Gastrocnemius medialis (tissue), 4 donors: ENCODE measurements around the gene RASAL2. TPM values are rescaled to one million over a fixed set of nuclear protein-coding genes. Genes with fewer than 3 reads are reported as not detected.
"Not testable (repeated sequence)": the region's sequence is repeated elsewhere in the genome, so short reads cannot be mapped to it uniquely, and the experiment has no call there.

Experiments used
- ATAC-seq, 2 donors: fragments of 150-250 bp; one replicate each; pipeline ENCODE4 v1.9.1; 2016
- DNase-seq, 2 donors: peaks; one replicate each; pipeline ENCODE4 v3.0.0-alpha.2; 2019
- H3K27ac ChIP-seq, 4 donors: fragments of 200-600 bp; sonication (generic); 1 replicate in 1 of 4; 2 replicates in 3 of 4; pipeline ENCODE4 v1.5.1; 2016 to 2018; ENCODE audit warnings: mild to moderate bottlenecking in 2 of 4, moderate library complexity in 1 of 4
- H3K27me3 ChIP-seq, 3 donors: fragments of 200-600 bp; sonication (generic) in 2 of 3; 1 replicate in 1 of 3; 2 replicates in 2 of 3; pipeline versions ENCODE4 v1.5.1 to v1.6.0; 2016 to 2019; ENCODE audit warnings: mild to moderate bottlenecking in 1 of 3, moderate library complexity in 1 of 3
- H3K36me3 ChIP-seq, 2 donors: fragments of 200-600 bp; sonication (generic) in 1 of 2; one replicate each; pipeline ENCODE4 v1.5.1; 2017 to 2018
- H3K4me1 ChIP-seq, 2 donors: fragments of 200-600 bp; sonication (generic) in 1 of 2; one replicate each; pipeline ENCODE4 v1.5.1; 2016 to 2017; ENCODE audit warnings: mild to moderate bottlenecking in 2 of 2
- H3K4me3 ChIP-seq, 4 donors: fragments of 200-600 bp; sonication (generic) in 3 of 4; 1 replicate in 1 of 4; 2 replicates in 3 of 4; pipeline ENCODE4 v1.5.1; 2016 to 2019; ENCODE audit warnings: mild to moderate bottlenecking in 2 of 4
- H3K9me3 ChIP-seq, 3 donors: fragments of 200-600 bp; sonication (generic) in 2 of 3; 1 replicate in 1 of 3; 2 replicates in 2 of 3; pipeline ENCODE4 v1.5.1; 2016 to 2019
- POLR2A ChIP-seq, 2 donors: fragments of 450-650 bp; IDR thresholded peaks; one replicate each; pipeline ENCODE4 v1.6.1; 2017; ENCODE audit warnings: antibody characterized with exemption in 2 of 2, mild to moderate bottlenecking in 2 of 2, moderate library complexity in 2 of 2
- in situ Hi-C, 4 donors: fragments of 200-750 bp; cut with MboI; loops; one replicate each; pipeline versions ENCODE4 v1.15.0 to v1.8.0; 2017; ENCODE audit warnings: low sequenced_read_pairs in 4 of 4
- intact Hi-C: fragments of 100-400 bp; cut with DNase I; formaldehyde crosslinking; loops from one replicate; pipeline ENCODE4 v1.15.1; 2023; ENCODE audit warnings: low total_unique reads
- total RNA-seq, 4 donors: library from RNA; depleted of rRNA; stranded (reverse); fragments of >200 nt; gene quantifications; one replicate each; pipeline versions ENCODE4 v1.1.0 to v1.2.3, GENCODE V29; 2016
- TF ChIP-seq, protein P1 (sequence below), 5 experiments: fragments of 450-650 bp in 3 of 5; fragments of 200-600 bp in 2 of 5; sonication (generic) in 2 of 5; IDR thresholded peaks in 4 of 5; conservative IDR thresholded peaks in 1 of 5; 1 replicate in 4 of 5; 2 replicates in 1 of 5; pipeline ENCODE4 v1.5.1; 2016 to 2019; ENCODE audit warnings: antibody characterized with exemption in 5 of 5, mild to moderate bottlenecking in 3 of 5, moderate library complexity in 3 of 5

RASAL2 gene
- total RNA-seq, 4 donors from 2014 or later: 7.6 to 13.4 (median 8.8) TPM

DNA sequence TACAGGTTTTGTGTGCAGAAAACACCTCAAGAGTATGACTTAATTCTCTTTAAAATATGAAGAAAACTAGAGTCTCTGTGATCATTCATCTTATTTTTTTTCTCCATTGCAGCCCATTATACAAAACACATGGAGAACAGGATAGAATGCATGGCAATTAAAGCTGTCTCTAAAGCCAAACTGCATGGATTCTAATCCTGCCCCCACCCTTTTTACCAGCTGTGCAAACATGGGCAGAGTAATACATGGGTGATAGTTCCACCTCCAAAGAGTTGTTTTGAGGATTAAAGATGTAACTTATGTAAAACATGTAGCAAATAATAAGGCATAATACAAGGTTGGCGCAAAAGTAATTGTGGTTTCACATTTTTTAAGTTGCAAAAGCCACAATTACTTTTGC lies 288.5 kb downstream of the RASAL2 start:
- DNase-seq: no peak
- TF ChIP-seq POLR2A (IDR thresholded peaks at IDR 0.05): no peak
- TF ChIP-seq, protein P1, sequence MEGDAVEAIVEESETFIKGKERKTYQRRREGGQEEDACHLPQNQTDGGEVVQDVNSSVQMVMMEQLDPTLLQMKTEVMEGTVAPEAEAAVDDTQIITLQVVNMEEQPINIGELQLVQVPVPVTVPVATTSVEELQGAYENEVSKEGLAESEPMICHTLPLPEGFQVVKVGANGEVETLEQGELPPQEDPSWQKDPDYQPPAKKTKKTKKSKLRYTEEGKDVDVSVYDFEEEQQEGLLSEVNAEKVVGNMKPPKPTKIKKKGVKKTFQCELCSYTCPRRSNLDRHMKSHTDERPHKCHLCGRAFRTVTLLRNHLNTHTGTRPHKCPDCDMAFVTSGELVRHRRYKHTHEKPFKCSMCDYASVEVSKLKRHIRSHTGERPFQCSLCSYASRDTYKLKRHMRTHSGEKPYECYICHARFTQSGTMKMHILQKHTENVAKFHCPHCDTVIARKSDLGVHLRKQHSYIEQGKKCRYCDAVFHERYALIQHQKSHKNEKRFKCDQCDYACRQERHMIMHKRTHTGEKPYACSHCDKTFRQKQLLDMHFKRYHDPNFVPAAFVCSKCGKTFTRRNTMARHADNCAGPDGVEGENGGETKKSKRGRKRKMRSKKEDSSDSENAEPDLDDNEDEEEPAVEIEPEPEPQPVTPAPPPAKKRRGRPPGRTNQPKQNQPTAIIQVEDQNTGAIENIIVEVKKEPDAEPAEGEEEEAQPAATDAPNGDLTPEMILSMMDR (IDR thresholded peaks at IDR 0.05 in 4 of 5, conservative IDR thresholded peaks at IDR 0.05 in 1 of 5): no peak
- Histone ChIP-seq H3K36me3 (no peaks in the 10 kb centered on the region), H3K27ac (no peak overlapping the region), H3K4me1 (no peaks in the 10 kb centered on the region), H3K9me3 (no peaks in the 10 kb centered on the region), H3K4me3 (no peak overlapping the region), H3K27me3 (no peaks in the 10 kb centered on the region)
- no peak for ATAC-seq
- in situ Hi-C loops (no loop called here), intact Hi-C loops (no loop called here)

DNA sequence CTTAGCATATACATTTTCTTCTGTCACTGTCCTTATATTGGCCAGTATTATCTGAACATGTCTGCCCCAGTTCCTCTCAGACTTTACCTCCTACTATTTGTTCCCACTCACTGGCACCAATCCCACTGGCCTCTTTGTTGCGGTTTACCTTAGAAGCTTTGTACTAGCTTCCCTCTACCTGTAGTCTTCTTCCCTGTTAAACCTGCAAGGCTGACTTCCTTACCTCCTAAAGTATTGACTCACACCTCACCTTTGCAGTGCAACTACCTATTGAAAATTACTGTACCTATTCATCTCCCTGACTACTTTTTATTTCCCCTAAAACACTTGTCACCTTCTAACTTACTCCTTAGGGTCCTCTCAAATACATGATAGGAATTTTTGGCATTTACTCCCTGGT lies 291.8 kb downstream of the RASAL2 start:
- H3K27ac ChIP-seq: no peak overlapping the region
- intact Hi-C loops: no loop called here
- DNase-seq (no peak), ATAC-seq (no peak)
- H3K4me1 ChIP-seq: peaks cover 15 to 18% of the 10 kb centered on the region in 2 donors
- TF ChIP-seq, protein P1 (IDR thresholded peaks at IDR 0.05 in 4 of 5, conservative IDR thresholded peaks at IDR 0.05 in 1 of 5): no peak
- no peak for TF ChIP-seq POLR2A (IDR thresholded peaks at IDR 0.05)
- H3K27me3 ChIP-seq: no peaks in the 10 kb centered on the region
- no peaks in the 10 kb centered on the region for H3K9me3 ChIP-seq
- in situ Hi-C loops: no loop called here
- H3K4me3 ChIP-seq: no peak overlapping the region
- no peaks in the 10 kb centered on the region for H3K36me3 ChIP-seq

DNA sequence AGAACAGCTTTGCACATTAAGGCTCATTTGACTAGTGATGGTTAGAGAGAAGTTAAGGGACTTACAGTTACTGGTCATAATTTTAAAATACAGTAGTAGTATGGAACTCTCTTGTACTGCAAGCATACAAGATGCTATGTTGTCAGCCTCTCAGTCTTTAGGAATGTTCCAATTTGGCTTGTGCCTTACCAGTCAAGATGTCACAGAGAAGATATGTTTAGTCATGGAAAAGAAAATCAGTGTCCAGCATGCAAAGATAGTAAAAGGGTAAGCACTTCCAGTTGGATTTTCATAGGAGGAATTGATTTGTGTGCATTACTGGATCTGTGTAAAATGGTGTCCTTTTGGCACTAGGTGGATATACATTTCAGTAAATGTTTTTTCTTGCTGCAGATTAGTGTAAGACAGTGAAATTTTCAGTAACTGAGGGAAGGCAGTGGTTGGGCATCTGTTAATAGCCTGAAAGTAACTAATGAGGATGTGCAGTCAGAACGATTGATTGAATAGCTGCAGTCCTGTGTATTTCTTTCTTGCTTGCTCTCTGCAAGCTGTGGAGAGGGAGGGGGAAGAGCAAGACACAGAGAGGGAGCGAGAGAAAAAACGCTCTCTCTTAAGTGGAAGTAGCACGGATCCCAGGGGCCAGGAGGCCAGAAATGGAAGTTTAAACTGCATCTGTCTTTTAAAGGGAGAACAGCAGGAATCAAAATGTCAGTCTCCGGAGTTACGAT lies 294.7 kb downstream of the RASAL2 start:
- Histone ChIP-seq H3K36me3 (no peaks in the 10 kb centered on the region), H3K27me3 (no peaks in the 10 kb centered on the region), H3K9me3 (no peaks in the 10 kb centered on the region), H3K4me1 (peaks cover 15 to 18% of the 10 kb centered on the region in 2 donors), H3K4me3 (peak overlapping the region in 1 of 4 donors; percentile 2), H3K27ac (no peak overlapping the region)
- ATAC-seq (no peak), DNase-seq (no peak)
- TF ChIP-seq, protein P1 (IDR thresholded peaks at IDR 0.05 in 4 of 5, conservative IDR thresholded peaks at IDR 0.05 in 1 of 5): no peak
- TF ChIP-seq POLR2A (IDR thresholded peaks at IDR 0.05): no peak
- in situ Hi-C loops (no loop called here), intact Hi-C loops (no loop called here)

DNA sequence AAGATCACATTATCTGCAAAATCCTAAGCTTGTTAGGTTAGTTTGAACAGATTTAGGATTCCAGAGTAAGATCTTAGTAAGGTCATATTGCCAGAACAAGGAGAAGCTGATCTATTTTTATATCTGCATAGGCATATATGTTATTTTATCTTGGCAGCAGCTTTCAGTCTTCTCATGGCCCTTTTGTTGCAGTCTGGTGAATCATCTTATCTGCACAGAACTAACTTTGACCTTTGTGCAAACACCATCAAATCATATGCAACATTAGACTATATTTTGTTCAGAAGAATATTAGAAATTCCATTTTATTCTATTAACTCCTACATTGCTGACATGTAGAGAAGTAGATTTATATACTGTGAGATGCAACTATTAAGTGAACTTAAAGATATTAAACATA lies 295.5 kb downstream of the RASAL2 start:
- in situ Hi-C loops: no loop called here
- Histone ChIP-seq H3K4me3 (no peak overlapping the region), H3K36me3 (no peaks in the 10 kb centered on the region), H3K4me1 (peaks cover 15 to 18% of the 10 kb centered on the region in 2 donors), H3K9me3 (no peaks in the 10 kb centered on the region), H3K27me3 (no peaks in the 10 kb centered on the region), H3K27ac (no peak overlapping the region)
- intact Hi-C loops: no loop called here
- DNase-seq: no peak
- no peak for ATAC-seq
- TF ChIP-seq, protein P1 (IDR thresholded peaks at IDR 0.05 in 4 of 5, conservative IDR thresholded peaks at IDR 0.05 in 1 of 5): no peak
- TF ChIP-seq POLR2A (IDR thresholded peaks at IDR 0.05): no peak

DNA sequence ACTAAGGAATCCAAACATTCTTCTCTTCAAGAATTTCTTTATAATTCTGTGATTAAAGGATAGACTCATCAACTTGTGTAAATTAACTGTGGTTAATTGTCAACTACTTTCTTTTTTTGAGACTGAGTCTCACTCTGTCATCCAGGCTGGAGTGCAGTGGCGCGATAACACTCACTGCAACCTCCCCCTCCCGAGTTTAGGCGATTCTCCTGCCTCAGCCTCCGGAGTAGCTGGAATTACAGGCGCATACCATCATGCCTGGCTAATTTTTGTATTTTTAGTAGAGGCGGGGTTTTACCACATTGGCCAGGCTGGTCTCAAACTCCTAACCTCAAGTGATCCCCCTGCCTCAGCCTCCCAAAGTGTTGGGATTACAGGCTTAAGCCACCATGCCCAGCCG lies 296.4 kb downstream of the RASAL2 start:
- DNase-seq, H3K4me3 ChIP-seq, H3K36me3 ChIP-seq, intact Hi-C loops, H3K9me3 ChIP-seq, H3K27ac ChIP-seq, ATAC-seq, in situ Hi-C loops, H3K27me3 ChIP-seq: not testable (repeated sequence)
- peaks cover 15 to 18% of the 10 kb centered on the region in 2 donors for H3K4me1 ChIP-seq
